Measurements from ENCODE around the gene CDIPT.

Gene CDIPT

DNA sequence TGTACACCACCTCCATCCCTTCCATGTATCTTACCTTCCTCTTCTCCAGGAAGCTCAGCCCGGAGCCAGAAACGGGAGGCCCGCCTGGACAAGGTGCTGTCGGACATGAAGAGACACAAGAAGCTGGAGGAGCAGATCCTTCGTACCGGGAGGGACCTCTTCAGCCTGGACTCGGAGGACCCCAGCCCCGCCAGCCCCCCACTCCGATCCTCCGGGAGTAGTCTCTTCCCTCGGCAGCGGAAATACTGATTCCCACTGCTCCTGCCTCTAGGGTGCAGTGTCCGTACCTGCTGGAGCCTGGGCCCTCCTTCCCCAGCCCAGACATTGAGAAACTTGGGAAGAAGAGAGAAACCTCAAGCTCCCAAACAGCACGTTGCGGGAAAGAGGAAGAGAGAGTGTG, 43.5 kb downstream of the CDIPT start:
- H3K9ac ChIP-seq, result no peak overlapping the region
- H4K20me1 ChIP-seq (ENCODE audit: insufficient read depth), result no peaks in the 10 kb centered on the region
- H3K4me2 ChIP-seq, result peak overlapping the region; percentile 65
- H2AFZ ChIP-seq (ENCODE audit: low read depth), result no peak overlapping the region
- no peaks in the 10 kb centered on the region for H3K27me3 ChIP-seq (ENCODE audit: insufficient read depth, low read depth)
- peaks cover 65% of the 10 kb centered on the region for H3K4me1 ChIP-seq (ENCODE audit: low read depth, poor library complexity, severe bottlenecking)
- H3K36me3 ChIP-seq (ENCODE audit: insufficient read depth), result no peaks in the 10 kb centered on the region
- H3K4me3 ChIP-seq (IDR thresholded peaks at IDR 0.05; ENCODE audit: insufficient read depth, low read depth, low read length), result no peak overlapping the region
- no peak overlapping the region for H3K27ac ChIP-seq
- H3K79me2 ChIP-seq (ENCODE audit: insufficient read depth, low read depth), result peaks cover 27% of the 10 kb centered on the region
- no peak for TF ChIP-seq CTCF (conservative IDR thresholded peaks at IDR 0.05; ENCODE audit: low read depth, low read length)

DNA sequence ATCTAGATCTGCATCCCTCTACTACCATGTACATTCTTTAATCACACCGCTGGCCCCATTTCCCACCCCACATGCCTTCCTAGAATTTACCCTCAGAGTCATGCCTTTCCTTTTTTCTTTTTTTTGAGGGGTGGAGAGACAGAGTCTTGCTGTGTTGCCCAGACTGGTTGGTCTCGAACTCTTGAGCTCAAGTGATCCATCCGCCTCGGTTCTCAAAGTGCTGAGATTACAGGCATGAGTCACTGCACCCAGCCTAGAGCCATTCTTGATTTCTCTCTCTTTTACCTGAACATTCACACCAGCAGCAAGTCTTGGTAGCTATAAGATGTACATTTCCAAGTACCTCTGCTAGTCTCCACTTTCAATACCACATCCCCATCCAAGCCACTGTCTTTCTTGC, 44.9 kb downstream of the CDIPT start:
- Histone ChIP-seq H3K9ac (no peak overlapping the region), H3K4me1 (ENCODE audit: low read depth, poor library complexity, severe bottlenecking) (peaks cover 66% of the 10 kb centered on the region), H3K4me2 (peak overlapping the region; percentile 77), H4K20me1 (ENCODE audit: insufficient read depth) (no peaks in the 10 kb centered on the region), H3K79me2 (ENCODE audit: insufficient read depth, low read depth) (peaks cover 27% of the 10 kb centered on the region), H2AFZ (ENCODE audit: low read depth) (no peak overlapping the region), H3K36me3 (ENCODE audit: insufficient read depth) (no peaks in the 10 kb centered on the region), H3K27me3 (ENCODE audit: insufficient read depth, low read depth) (no peaks in the 10 kb centered on the region), H3K4me3 (IDR thresholded peaks at IDR 0.05; ENCODE audit: insufficient read depth, low read depth, low read length) (no peak overlapping the region), H3K27ac (0 out of 2 replicates have a peak overlapping the region, but pooled peaks have one; percentile 5)
- TF ChIP-seq CTCF (conservative IDR thresholded peaks at IDR 0.05; ENCODE audit: low read depth, low read length), result no peak

GRCh38 chr16:29816694-29817441, 46.2 kb downstream of the CDIPT start:
- peak overlapping the region; percentile 62 for H2AFZ ChIP-seq (ENCODE audit: low read depth)
- peaks cover 67% of the 10 kb centered on the region for H3K4me1 ChIP-seq (ENCODE audit: low read depth, poor library complexity, severe bottlenecking)
- no peaks in the 10 kb centered on the region for H4K20me1 ChIP-seq (ENCODE audit: insufficient read depth)
- H3K79me2 ChIP-seq (ENCODE audit: insufficient read depth, low read depth), result peaks cover 24% of the 10 kb centered on the region
- H3K4me3 ChIP-seq (IDR thresholded peaks at IDR 0.05; ENCODE audit: insufficient read depth, low read depth, low read length), result peak overlapping the region; percentile 17
- H3K9ac ChIP-seq, result peak overlapping the region; percentile 63
- no peaks in the 10 kb centered on the region for H3K36me3 ChIP-seq (ENCODE audit: insufficient read depth)
- H3K27me3 ChIP-seq (ENCODE audit: insufficient read depth, low read depth), result no peaks in the 10 kb centered on the region
- no peak for TF ChIP-seq CTCF (conservative IDR thresholded peaks at IDR 0.05; ENCODE audit: low read depth, low read length)
- peak overlapping the region; percentile 77 for H3K4me2 ChIP-seq
- H3K27ac ChIP-seq, result peak overlapping the region; percentile 58

- Histone ChIP-seq H3K27me3 (ENCODE audit: insufficient read depth, low read depth) (no peaks in the 10 kb centered on the region), H2AFZ (ENCODE audit: low read depth) (peak within 1 kb of the TSS; percentile 62), H3K27ac (peak within 1 kb of the TSS; percentile 58), H3K4me1 (ENCODE audit: low read depth, poor library complexity, severe bottlenecking) (peaks cover 59% of the 10 kb centered on the region), H3K4me2 (peak within 1 kb of the TSS; percentile 77), H3K9ac (peak within 1 kb of the TSS; percentile 63), H3K79me2 (ENCODE audit: insufficient read depth, low read depth) (peaks cover 24% of the 10 kb centered on the region), H3K4me3 (IDR thresholded peaks at IDR 0.05; ENCODE audit: insufficient read depth, low read depth, low read length) (peak within 1 kb of the TSS; percentile 17), H4K20me1 (ENCODE audit: insufficient read depth) (no peaks in the 10 kb centered on the region), H3K36me3 (ENCODE audit: insufficient read depth) (no peaks in the 10 kb centered on the region)
- peak; percentile 79 for TF ChIP-seq CTCF (conservative IDR thresholded peaks at IDR 0.05; ENCODE audit: low read depth, low read length)
These were observed 47.0 kb downstream of the CDIPT start, which contains the start of gene PAGR1 for GRCh38 chr16:29815793-29816693. Gene PAGR1 (plus strand): TSS chr16:29816152. CDS start chr16:29816526, 374 bp downstream.
